ENCODE measurements around the gene COPE.

DNA sequence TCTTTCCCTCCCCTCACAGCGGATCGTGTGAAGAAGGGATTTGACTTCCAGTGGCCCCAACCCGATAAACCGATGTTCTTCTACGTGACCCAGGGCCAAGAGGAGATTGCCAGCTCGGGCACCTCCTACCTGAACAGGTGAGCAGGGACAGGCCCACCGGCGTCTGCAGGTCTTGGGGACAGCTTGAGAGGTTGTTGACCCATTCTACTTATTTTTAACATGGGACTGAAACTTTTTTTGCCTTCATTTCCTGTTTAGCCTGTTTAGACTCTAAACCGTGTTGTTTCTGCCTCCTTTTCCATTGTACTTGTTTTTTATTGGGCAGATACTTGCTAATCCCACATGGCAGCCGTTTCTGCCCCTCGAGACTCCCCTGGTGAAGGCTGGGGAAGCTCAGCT lies 58.9 kb downstream of the COPE start:
- no peak for TF ChIP-seq SP1 (IDR thresholded peaks at IDR 0.05)
- TF ChIP-seq ELF4 (IDR thresholded peaks at IDR 0.05), result no peak
- no peak for TF ChIP-seq SUZ12 (IDR thresholded peaks at IDR 0.05)
- no peak for TF ChIP-seq BHLHE40 (IDR thresholded peaks at IDR 0.05; ENCODE audit: borderline replicate concordance)
- no peak for TF ChIP-seq FOXA1 (IDR thresholded peaks at IDR 0.05)
- TF ChIP-seq NFRKB (IDR thresholded peaks at IDR 0.05), result no peak
- no peak for TF ChIP-seq HDGF (IDR thresholded peaks at IDR 0.05; ENCODE audit: borderline replicate concordance)
